Measurements from ENCODE around the gene CINP.
"Not testable (repeated sequence)": the region's sequence is repeated elsewhere in the genome, so short reads cannot be mapped to it uniquely, and the experiment has no call there.

The CINP gene

GRCh38 chr14:102320671-102321455 is 41.8 kb downstream of the CINP start:
- DNase-seq (ENCODE audit: low read depth in 2 of 3, low spot score in 1 of 3), result no peak

DNA sequence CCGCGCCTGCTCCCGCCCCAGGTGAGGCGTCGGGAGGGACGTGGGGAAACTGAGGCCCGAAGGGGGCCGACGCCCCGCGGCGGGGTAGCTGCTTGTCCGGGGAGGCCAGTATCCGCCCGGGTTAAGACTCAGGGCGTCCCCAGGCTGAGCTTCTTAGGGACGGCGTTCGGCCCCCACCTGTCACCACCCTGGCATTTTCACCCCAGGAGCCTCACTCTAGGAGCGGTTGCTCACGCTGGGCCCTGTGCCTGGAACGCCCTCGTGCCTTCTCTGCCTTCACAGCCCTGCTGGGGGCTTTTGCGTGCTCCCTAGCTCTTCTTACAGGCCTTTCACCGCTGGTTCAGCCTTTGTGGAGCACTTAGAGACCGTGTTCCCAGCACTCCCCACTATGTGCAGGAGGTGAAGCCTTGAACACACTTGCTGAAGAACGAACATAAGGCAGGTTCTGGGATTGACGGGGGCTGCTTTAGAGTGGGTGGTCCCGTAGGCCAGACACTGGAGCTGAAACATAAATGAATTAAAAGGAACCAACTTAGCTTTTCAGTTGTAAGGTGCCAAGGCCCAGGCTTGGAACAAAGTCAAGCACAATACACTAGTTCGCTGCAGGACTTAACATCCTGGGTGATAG is 42.5 kb downstream of the CINP start:
- no peak for DNase-seq (ENCODE audit: low read depth in 2 of 3, low spot score in 1 of 3)

DNA sequence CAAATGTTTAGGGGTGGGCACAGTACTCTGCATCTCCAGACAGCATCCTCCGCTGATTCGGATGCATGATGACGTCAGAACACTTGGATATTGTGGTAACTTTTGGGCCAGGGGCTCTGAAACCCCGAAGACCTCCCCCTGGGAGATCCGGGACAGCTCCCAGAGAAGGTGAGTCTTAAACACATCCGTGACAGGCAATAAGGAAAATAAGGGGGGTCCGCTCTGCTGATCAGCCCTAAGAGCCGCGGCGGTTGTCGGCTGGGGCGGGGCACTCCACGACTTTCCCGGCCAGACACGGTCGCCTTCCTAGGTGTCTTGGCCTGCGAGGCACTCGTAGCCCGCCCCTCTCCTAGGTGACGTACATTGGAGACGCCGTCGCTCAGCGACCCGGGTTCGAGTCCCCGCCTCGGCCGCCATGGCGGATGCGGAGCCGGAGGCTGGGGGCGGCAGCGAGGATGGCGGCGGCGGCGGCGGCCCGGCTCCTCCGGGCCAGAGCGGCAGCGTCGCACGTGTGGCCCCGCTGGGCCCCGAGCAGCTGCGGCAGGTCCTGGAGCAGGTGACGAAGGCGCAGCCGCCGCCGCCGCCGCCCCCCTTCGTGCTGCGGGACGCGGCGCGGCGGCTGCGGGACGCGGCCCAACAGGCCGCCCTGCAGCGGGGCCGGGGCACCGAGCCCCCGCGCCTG is 43.2 kb downstream of the CINP start, which contains the start of gene ZNF839:
Gene ZNF839 (plus strand): TSS at position 396 of the 682 bp plus-strand sequence. CDS start 20 bp downstream, at position 416.
- peak; percentile 90 to 93 (median 91) for DNase-seq (ENCODE audit: low read depth in 2 of 3, low spot score in 1 of 3)

DNA sequence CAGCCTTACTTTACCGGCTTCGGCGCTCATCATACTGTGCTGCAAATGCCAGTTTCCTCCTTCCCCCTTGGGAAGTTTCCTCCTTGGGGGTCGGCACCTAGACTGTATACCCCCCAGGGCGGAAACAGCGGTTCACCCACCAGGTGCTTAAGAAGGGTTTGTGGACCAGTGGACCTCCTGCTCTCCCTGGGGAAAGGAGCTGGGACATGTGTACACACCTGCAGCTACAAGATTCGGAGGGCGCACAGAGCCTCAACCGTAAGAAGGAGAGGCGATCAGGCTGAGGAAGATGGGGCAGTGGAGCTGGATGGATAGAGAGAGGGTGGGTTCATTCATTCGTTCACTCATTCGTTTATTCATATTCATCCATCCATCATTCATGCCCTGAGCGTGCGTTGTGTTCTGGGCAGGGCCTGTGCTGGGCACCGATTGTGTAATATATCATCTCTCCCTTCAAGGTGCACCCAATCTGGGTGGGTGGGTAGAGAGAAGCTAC is 43.9 kb downstream of the CINP start:
- no peak for DNase-seq (ENCODE audit: low read depth in 2 of 3, low spot score in 1 of 3)

DNA sequence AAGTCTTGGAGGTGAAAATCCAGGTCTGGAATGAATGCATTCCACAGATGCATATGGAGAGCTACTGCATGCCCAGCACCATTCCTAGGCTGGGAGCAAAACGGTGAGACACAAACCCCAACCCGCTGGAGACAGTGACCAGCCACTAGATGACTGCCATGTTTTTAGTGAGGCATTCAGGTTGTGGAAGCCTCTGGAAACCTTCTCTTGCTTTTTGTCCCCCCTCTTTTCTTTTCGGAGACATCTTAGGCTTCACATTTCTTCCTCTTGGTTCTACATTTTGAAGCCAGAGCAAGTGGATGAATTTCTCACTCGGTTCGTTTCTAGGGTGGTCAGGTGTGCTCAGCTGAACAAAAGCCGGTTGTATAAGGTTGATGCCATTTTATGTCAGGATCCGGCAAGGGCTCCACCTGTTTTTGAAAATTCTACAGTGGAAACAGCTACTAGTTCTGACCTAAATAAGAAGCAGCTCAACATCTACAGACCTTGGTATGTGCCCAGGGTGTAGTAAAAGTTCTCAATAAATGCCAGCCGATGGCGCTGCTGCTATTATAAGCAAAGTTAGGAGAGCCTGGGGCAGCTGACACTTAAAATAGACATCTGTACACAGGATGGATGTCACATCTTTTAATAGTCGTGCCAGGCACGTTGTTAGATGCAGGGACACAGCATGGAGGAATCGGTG is 45.0 kb downstream of the CINP start:
- no peak for DNase-seq (ENCODE audit: low read depth in 2 of 3, low spot score in 1 of 3)

- DNase-seq (ENCODE audit: low read depth in 2 of 3, low spot score in 1 of 3), result peak; percentile 91 to 99 (median 93)
Measured at GRCh38 chr14:102316743-102317563, 45.7 kb downstream of the CINP start.

DNA sequence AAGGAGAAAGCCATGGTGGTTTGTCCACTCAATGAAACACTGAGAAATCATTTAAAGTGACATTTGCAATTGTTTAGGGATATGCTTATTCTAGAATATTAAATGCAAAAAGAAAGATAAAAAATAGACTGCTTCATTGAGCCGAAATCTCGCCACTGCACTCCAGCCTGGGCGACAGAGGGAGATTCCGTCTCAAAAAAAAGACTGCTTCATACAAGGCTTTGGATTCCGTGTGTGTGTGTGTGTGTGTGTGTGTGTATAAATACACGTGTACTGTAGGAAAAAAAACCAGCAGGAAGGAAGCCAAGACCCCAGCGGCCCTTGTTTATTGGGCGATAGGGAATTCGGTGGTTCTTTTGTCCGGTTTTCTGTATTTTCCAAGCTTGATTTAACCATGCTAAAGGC is 46.4 kb downstream of the CINP start:
- DNase-seq (ENCODE audit: low read depth in 2 of 3, low spot score in 1 of 3), result no peak

DNA sequence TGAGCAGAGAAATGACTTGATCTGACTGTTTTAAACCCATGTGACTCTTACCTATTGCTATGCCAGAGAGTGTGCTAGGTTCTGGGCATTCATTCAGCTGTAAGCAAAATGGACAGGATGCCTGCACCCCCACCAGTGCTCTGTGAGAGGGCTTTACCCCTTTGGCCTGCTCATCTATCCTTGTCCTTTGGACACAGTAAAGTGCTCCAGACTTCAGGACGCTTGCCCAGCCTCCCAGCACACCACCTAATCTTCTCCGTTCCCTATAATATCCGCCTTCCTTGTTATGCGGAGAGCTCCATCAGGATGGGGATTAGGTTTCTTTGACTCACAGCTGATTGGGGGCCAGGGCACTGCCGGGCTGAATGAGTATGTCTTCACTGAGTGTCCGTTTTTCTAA is 47.6 kb downstream of the CINP start:
- DNase-seq (ENCODE audit: low read depth in 2 of 3, low spot score in 1 of 3), result no peak

GRCh38 chr14:102314242-102315011 is 48.3 kb downstream of the CINP start:
- peak; percentile 70 to 76 (median 73) for DNase-seq (ENCODE audit: low read depth in 2 of 3, low spot score in 1 of 3)

DNA sequence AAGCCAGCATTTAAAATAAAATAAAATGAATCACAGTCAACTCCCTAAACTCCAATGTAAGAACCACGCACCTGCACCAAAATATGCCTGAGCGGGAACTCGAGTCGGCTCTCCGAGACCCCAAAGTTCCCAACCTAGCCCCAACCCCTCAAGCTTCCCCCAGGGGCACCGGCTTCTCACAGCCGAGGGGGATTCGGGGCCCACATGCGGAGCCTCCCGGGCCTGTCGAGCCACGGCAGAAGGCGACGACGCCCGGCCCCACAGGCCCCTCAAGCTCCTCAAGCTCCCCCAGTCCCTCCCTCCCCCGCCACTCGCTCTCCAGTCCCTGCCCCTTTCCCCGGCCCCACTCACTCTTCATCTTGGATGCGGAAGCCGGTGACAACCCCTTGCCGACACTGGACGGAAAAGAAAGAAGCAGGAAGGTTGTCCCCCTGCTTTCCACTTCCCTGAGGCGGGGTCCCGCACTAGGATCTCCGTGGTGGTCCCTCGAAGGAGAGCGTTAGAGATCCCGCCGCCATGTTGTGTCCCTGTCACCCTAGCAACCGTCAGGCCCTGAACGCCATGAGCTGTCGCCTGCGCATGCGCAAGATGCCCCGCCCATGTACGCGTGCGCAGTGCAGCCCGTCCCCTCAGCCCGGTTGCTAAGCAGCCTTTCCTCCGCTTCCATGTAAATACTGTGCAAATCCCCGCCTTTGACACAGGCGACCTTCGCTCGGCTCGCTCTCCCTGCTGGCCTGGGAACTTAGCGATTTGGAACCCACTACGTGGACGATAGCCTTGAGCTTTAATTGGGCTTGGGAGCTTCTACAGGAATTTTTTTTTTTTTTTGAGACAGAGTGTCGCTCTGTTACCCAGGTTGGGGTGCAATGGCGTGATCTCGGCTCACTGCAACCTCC is 57.8 kb downstream of the CINP start, which contains the start of gene MOK:
Gene MOK (minus strand): TSS at position 554 of the 896 bp plus-strand sequence. CDS start 196 bp downstream, at position 358.
- DNase-seq (ENCODE audit: low read depth in 2 of 3, low spot score in 1 of 3), result peak; percentile 94 to 96 (median 94)

GRCh38 chr14:102303664-102304063 is 59.0 kb downstream of the CINP start:
- no peak for DNase-seq (ENCODE audit: low read depth in 2 of 3, low spot score in 1 of 3)

- not testable (repeated sequence) for DNase-seq (ENCODE audit: low read depth in 2 of 3, low spot score in 1 of 3)
Measured at GRCh38 chr14:102298303-102299070, 64.2 kb downstream of the CINP start.
